HepG2 (cell line): ENCODE data around the gene DHX32. TPM values are rescaled to one million over a fixed set of nuclear protein-coding genes. Genes with fewer than 3 reads are reported as not detected.
A peak's percentile ranks its signal among the peaks of the same experiment; 100 is the strongest.

Experiments used
- CENPT ChIP-seq: sonication (generic); formaldehyde crosslinking; IDR thresholded peaks from 2 replicates; pipeline ENCODE4 v1.8.0; 2022; ENCODE audit warnings: low read depth, mild to moderate bottlenecking, moderate library complexity, missing genetic modification reagents
- ELF4 ChIP-seq: sonication (generic); formaldehyde crosslinking; IDR thresholded peaks from 2 replicates; pipeline ENCODE4 v1.5.0; 2020; ENCODE audit warnings: missing genetic modification reagents, mild to moderate bottlenecking, moderate library complexity, borderline replicate concordance
- FLYWCH1 ChIP-seq: sonication (generic); formaldehyde crosslinking; IDR thresholded peaks from 2 replicates; pipeline ENCODE4 v1.8.1; 2023; ENCODE audit warnings: mild to moderate bottlenecking, missing genetic modification reagents
- HOXA5 ChIP-seq: sonication (generic); formaldehyde crosslinking; IDR thresholded peaks from 2 replicates; pipeline ENCODE4 v1.4.0; 2020; ENCODE audit warnings: missing genetic modification reagents
- IKZF4 ChIP-seq: sonication (generic); formaldehyde crosslinking; IDR thresholded peaks from 2 replicates; pipeline ENCODE4 v1.5.1; 2020; ENCODE audit warnings: borderline replicate concordance, mild to moderate bottlenecking, low read depth, missing genetic modification reagents; ENCODE audit errors: not compliant biosample characterization
- ISL2 ChIP-seq: sonication (generic); formaldehyde crosslinking; IDR thresholded peaks from 2 replicates; pipeline ENCODE4 v1.5.0; 2020; ENCODE audit warnings: missing genetic modification reagents
- KLF12 ChIP-seq: sonication (generic); formaldehyde crosslinking; IDR thresholded peaks from 2 replicates; pipeline ENCODE4 v1.4.0; 2020; ENCODE audit warnings: missing genetic modification reagents, borderline replicate concordance
- KLF6 ChIP-seq: IDR thresholded peaks from 2 replicates; pipeline ENCODE4 v1.8.0; 2016; ENCODE audit warnings: missing biosample characterization, missing genetic modification reagents
- MEIS1 ChIP-seq: sonication (generic); formaldehyde crosslinking; IDR thresholded peaks from 2 replicates; pipeline ENCODE4 v1.9.0; 2021; ENCODE audit warnings: mild to moderate bottlenecking, missing genetic modification reagents, moderate library complexity, borderline replicate concordance
- MEIS2 ChIP-seq: sonication (generic); formaldehyde crosslinking; IDR thresholded peaks from 2 replicates; pipeline ENCODE4 v1.9.0; 2021; ENCODE audit warnings: mild to moderate bottlenecking, missing genetic modification reagents
- NFE2L1 ChIP-seq: sonication (generic); formaldehyde crosslinking; IDR thresholded peaks from 2 replicates; pipeline ENCODE4 v1.4.0; 2020; ENCODE audit warnings: missing genetic modification reagents, mild to moderate bottlenecking, borderline replicate concordance
- NFE2L2 ChIP-seq: fragments of 150-350 bp; IDR thresholded peaks from 2 replicates; pipeline ENCODE4 v1.6.1; 2014; ENCODE audit warnings: low read length
- NFIC ChIP-seq: IDR thresholded peaks from 2 replicates; pipeline ENCODE4 v1.6.1; 2012; ENCODE audit warnings: mild to moderate bottlenecking, low read length, inconsistent platforms
- NPAS2 ChIP-seq: sonication (generic); formaldehyde crosslinking; IDR thresholded peaks from 2 replicates; pipeline ENCODE4 v1.8.0; 2022; ENCODE audit warnings: mild to moderate bottlenecking, missing genetic modification reagents, borderline replicate concordance
- NR2F6 ChIP-seq, 2 experiments: IDR thresholded peaks; 2 replicates each; pipeline ENCODE4 v1.6.1; 2016; ENCODE audit warnings: antibody characterized with exemption in 1 of 2, mild to moderate bottlenecking in 1 of 2
- SKI ChIP-seq: fragments of 450-650 bp; IDR thresholded peaks from one replicate; pipeline ENCODE4 v1.6.1; 2018; ENCODE audit warnings: mild to moderate bottlenecking; ENCODE audit not compliant: partially characterized antibody
- SNAPC2 ChIP-seq: sonication (generic); formaldehyde crosslinking; IDR thresholded peaks from 2 replicates; pipeline ENCODE4 v1.8.1; 2022; ENCODE audit warnings: mild to moderate bottlenecking, missing genetic modification reagents
- ZKSCAN8 ChIP-seq: IDR thresholded peaks from 2 replicates; pipeline ENCODE4 v1.6.1; 2016; ENCODE audit warnings: borderline replicate concordance, missing genetic modification reagents, missing compliant biosample characterization
- ZNF230 ChIP-seq: sonication (generic); formaldehyde crosslinking; IDR thresholded peaks from 2 replicates; pipeline ENCODE4 v1.4.0; 2020; ENCODE audit warnings: mild to moderate bottlenecking, missing genetic modification reagents
- ZNF598 ChIP-seq: sonication (generic); formaldehyde crosslinking; IDR thresholded peaks from 2 replicates; pipeline ENCODE4 v1.5.1; 2020; ENCODE audit warnings: mild to moderate bottlenecking, missing genetic modification reagents, borderline replicate concordance
- ZNF878 ChIP-seq: sonication (generic); formaldehyde crosslinking; IDR thresholded peaks from 2 replicates; pipeline ENCODE4 v1.8.1; 2023; ENCODE audit warnings: mild to moderate bottlenecking, missing genetic modification reagents, moderate library complexity
- polyA plus RNA-seq, 8 experiments: library from polyadenylated mRNA; depleted of rRNA in 3 of 8; stranded (reverse) in 7 of 8; unstranded in 1 of 8; fragments of >200 nt; fragmentation: Illumina TruSeq in 4 of 8; extraction: Trizol in 4 of 8; gene quantifications; 2 replicates each; pipeline versions ENCODE4 v1.2.1 to v1.2.3, GENCODE V29; 2011 to 2016; ENCODE audit warnings: low read depth in 4 of 8, missing spikeins in 1 of 8, mixed read lengths in 1 of 8; ENCODE audit not compliant: insufficient read depth in 1 of 8
- total RNA-seq, 5 experiments: library from RNA; depleted of rRNA; stranded (reverse); fragments of >200 nt; fragmentation: Illumina TruSeq; extraction: Trizol; gene quantifications; 2 replicates each; pipeline ENCODE4 v1.2.3, GENCODE V29; 2016; ENCODE audit warnings: low read depth in 1 of 5
- TF ChIP-seq, protein P1 (sequence below): sonication (generic); formaldehyde crosslinking; IDR thresholded peaks from 2 replicates; pipeline ENCODE4 v1.4.0; 2020; ENCODE audit warnings: missing genetic modification reagents, borderline replicate concordance
- TF ChIP-seq, protein P2 (sequence below): sonication (generic); formaldehyde crosslinking; IDR thresholded peaks from 2 replicates; pipeline ENCODE4 v1.9.0; 2022; ENCODE audit warnings: low read depth, missing genetic modification reagents
- TF ChIP-seq, protein P3 (sequence below): sonication (generic); formaldehyde crosslinking; IDR thresholded peaks from 2 replicates; pipeline ENCODE4 v1.4.0; 2020; ENCODE audit warnings: mild to moderate bottlenecking, missing genetic modification reagents

DHX32 gene
- total and polyA plus RNA-seq, 2 of the 13 experiments (the other 11 are each of a cell fraction or from before 2014, with no cell fraction given): 15.5 to 16.5 TPM

DNA sequence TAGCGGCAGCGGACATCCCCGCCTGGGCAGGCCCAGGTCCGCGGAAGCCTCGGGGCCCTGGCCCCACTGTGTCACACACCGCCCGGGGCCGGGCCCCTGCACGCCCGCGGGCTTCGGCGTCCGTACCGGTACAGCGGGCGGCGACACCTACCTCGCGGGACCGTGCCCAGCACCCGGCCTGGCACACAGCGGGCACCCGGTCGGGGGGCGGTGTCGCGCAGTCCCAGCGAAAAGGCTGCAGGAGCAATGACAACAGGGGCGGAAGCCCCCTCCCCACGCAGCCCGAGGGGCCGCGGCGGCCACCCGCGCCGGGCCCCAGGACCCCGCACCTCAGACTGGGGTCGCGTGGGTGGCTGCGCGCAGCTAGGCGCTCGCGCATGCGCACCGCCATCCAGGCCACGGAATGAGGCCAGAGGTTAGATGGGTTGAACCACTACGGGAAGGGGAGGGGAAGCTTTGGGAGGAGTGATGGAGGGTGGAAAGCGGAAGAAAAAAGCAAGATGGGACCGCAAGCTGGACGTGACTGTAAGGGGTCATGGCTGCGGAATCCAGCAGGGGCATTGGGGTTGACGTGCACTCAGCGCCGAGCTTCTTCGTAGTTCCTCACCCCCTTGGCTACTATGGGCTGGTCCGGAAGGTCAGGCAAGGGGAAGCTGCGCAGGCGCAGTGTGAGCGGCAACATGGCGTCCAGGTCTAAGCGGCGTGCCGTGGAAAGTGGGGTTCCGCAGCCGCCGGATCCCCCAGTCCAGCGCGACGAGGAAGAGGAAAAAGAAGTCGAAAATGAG lies 58.0 kb downstream of the DHX32 start, which contains the start of the genes BCCIP and UROS (continued):
- TF ChIP-seq FLYWCH1 (CRISPR knock-in tag): no peak
- TF ChIP-seq NFE2L2: no peak
- TF ChIP-seq ZNF230 (CRISPR knock-in tag): peak; percentile 17; the same call in 1 of the 2 replicates
- TF ChIP-seq ZKSCAN8 (CRISPR knock-in tag): no peak
- no peak for TF ChIP-seq MEIS1 (CRISPR knock-in tag)
- TF ChIP-seq ZNF878 (CRISPR knock-in tag): no peak
- no peak; the same call in 1 of the 2 replicates for TF ChIP-seq NFIC
- no peak for TF ChIP-seq SKI
- no peak for TF ChIP-seq KLF12
- peak; percentile 17; the same call in 1 of the 2 replicates for TF ChIP-seq MEIS2 (CRISPR knock-in tag)
- TF ChIP-seq ZNF598: peak; percentile 38; the same call in 1 of the 2 replicates
- TF ChIP-seq CENPT (CRISPR knock-in tag): no peak
- TF ChIP-seq NFE2L1 (CRISPR knock-in tag): no peak
- TF ChIP-seq, protein P1, sequence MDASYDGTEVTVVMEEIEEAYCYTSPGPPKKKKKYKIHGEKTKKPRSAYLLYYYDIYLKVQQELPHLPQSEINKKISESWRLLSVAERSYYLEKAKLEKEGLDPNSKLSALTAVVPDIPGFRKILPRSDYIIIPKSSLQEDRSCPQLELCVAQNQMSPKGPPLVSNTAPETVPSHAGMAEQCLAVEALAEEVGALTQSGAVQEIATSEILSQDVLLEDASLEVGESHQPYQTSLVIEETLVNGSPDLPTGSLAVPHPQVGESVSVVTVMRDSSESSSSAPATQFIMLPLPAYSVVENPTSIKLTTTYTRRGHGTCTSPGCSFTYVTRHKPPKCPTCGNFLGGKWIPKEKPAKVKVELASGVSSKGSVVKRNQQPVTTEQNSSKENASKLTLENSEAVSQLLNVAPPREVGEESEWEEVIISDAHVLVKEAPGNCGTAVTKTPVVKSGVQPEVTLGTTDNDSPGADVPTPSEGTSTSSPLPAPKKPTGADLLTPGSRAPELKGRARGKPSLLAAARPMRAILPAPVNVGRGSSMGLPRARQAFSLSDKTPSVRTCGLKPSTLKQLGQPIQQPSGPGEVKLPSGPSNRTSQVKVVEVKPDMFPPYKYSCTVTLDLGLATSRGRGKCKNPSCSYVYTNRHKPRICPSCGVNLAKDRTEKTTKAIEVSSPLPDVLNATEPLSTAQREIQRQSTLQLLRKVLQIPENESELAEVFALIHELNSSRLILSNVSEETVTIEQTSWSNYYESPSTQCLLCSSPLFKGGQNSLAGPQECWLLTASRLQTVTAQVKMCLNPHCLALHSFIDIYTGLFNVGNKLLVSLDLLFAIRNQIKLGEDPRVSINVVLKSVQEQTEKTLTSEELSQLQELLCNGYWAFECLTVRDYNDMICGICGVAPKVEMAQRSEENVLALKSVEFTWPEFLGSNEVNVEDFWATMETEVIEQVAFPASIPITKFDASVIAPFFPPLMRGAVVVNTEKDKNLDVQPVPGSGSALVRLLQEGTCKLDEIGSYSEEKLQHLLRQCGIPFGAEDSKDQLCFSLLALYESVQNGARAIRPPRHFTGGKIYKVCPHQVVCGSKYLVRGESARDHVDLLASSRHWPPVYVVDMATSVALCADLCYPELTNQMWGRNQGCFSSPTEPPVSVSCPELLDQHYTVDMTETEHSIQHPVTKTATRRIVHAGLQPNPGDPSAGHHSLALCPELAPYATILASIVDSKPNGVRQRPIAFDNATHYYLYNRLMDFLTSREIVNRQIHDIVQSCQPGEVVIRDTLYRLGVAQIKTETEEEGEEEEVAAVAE (CRISPR knock-in tag): peak; percentile 57; the same call in 1 of the 2 replicates
- no peak for TF ChIP-seq SNAPC2 (CRISPR knock-in tag)
- no peak for TF ChIP-seq KLF6 (CRISPR knock-in tag)
- TF ChIP-seq NPAS2 (CRISPR knock-in tag): no peak
- no peak for TF ChIP-seq ELF4 (CRISPR knock-in tag)
- TF ChIP-seq, protein P2, sequence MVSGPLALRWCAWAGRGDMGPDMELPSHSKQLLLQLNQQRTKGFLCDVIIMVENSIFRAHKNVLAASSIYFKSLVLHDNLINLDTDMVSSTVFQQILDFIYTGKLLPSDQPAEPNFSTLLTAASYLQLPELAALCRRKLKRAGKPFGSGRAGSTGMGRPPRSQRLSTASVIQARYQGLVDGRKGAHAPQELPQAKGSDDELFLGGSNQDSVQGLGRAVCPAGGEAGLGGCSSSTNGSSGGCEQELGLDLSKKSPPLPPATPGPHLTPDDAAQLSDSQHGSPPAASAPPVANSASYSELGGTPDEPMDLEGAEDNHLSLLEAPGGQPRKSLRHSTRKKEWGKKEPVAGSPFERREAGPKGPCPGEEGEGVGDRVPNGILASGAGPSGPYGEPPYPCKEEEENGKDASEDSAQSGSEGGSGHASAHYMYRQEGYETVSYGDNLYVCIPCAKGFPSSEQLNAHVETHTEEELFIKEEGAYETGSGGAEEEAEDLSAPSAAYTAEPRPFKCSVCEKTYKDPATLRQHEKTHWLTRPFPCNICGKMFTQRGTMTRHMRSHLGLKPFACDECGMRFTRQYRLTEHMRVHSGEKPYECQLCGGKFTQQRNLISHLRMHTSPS (CRISPR knock-in tag): no peak
- TF ChIP-seq, protein P3, sequence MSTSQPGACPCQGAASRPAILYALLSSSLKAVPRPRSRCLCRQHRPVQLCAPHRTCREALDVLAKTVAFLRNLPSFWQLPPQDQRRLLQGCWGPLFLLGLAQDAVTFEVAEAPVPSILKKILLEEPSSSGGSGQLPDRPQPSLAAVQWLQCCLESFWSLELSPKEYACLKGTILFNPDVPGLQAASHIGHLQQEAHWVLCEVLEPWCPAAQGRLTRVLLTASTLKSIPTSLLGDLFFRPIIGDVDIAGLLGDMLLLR: no peak
- no peak; the same call in 1 of the 2 replicates for TF ChIP-seq ISL2 (CRISPR knock-in tag)
- TF ChIP-seq NR2F6 (IDR thresholded peaks at IDR 0.05): peak; percentile 83
- TF ChIP-seq NR2F6 (CRISPR knock-in tag; IDR thresholded peaks at IDR 0.05): peak; percentile 71
- no peak for TF ChIP-seq IKZF4 (CRISPR knock-in tag)
- no peak for TF ChIP-seq HOXA5
